ENCODE measurements around the gene MAGEH1.
"Not testable (repeated sequence)": the region's sequence is repeated elsewhere in the genome, so short reads cannot be mapped to it uniquely, and the experiment has no call there.

Gene MAGEH1

GRCh38 chrX:55451990-55452832 is at the start of gene MAGEH1:
Gene MAGEH1, plus strand, starts transcription at chrX:55452127. Its CDS starts 248 bp downstream, at chrX:55452375.
- peak within 1 kb of the TSS; percentile 57 for H3K9ac ChIP-seq (ENCODE audit: low read length)
- H3K4me1 ChIP-seq (ENCODE audit: control insufficient read depth, insufficient read depth, low read length), result peaks cover 5% of the 10 kb centered on the region
- H3K27ac ChIP-seq (ENCODE audit: low read depth, low read length), result peak within 1 kb of the TSS; percentile 78
- H3K4me3 ChIP-seq (ENCODE audit: low read length), result peak within 1 kb of the TSS; percentile 75
- no peaks in the 10 kb centered on the region for H3K36me3 ChIP-seq (ENCODE audit: control insufficient read depth, insufficient read depth, low read length)
- H3K27me3 ChIP-seq (ENCODE audit: control insufficient read depth, insufficient read depth, low read length), result no peaks in the 10 kb centered on the region

- not testable (repeated sequence) for H3K27ac ChIP-seq (ENCODE audit: low read depth, low read length); H3K27me3 ChIP-seq (ENCODE audit: control insufficient read depth, insufficient read depth, low read length)
These were observed 24.8 kb upstream of the MAGEH1 start for GRCh38 chrX:55427079-55427478.

GRCh38 chrX:55443468-55443867 is 8.5 kb upstream of the MAGEH1 start:
- H3K4me3 ChIP-seq (ENCODE audit: low read length); H3K36me3 ChIP-seq (ENCODE audit: control insufficient read depth, insufficient read depth, low read length); H3K27me3 ChIP-seq (ENCODE audit: control insufficient read depth, insufficient read depth, low read length); H3K4me1 ChIP-seq (ENCODE audit: control insufficient read depth, insufficient read depth, low read length); H3K9ac ChIP-seq (ENCODE audit: low read length); H3K27ac ChIP-seq (ENCODE audit: low read depth, low read length): not testable (repeated sequence)

More at GRCh38 chrX:55427079-55427478, 24.8 kb upstream of the MAGEH1 start:
- not testable (repeated sequence) for H3K9ac ChIP-seq (ENCODE audit: low read length); H3K36me3 ChIP-seq (ENCODE audit: control insufficient read depth, insufficient read depth, low read length); H3K4me1 ChIP-seq (ENCODE audit: control insufficient read depth, insufficient read depth, low read length); H3K4me3 ChIP-seq (ENCODE audit: low read length)

- H3K36me3 ChIP-seq (ENCODE audit: control insufficient read depth, insufficient read depth, low read length), result no peaks in the 10 kb centered on the region
- H3K27ac ChIP-seq (ENCODE audit: low read depth, low read length), result no peak overlapping the region
- no peak overlapping the region for H3K9ac ChIP-seq (ENCODE audit: low read length)
- H3K4me1 ChIP-seq (ENCODE audit: control insufficient read depth, insufficient read depth, low read length), result peaks cover 5% of the 10 kb centered on the region
- no peak overlapping the region for H3K4me3 ChIP-seq (ENCODE audit: low read length)
- H3K27me3 ChIP-seq (ENCODE audit: control insufficient read depth, insufficient read depth, low read length), result no peaks in the 10 kb centered on the region
These were observed 1.7 kb upstream of the MAGEH1 start for GRCh38 chrX:55450259-55450658.

GRCh38 chrX:55451141-55451540 is 786 bp upstream of the MAGEH1 start:
- Histone ChIP-seq H3K27ac (ENCODE audit: low read depth, low read length) (peak overlapping the region; percentile 75), H3K36me3 (ENCODE audit: control insufficient read depth, insufficient read depth, low read length) (no peaks in the 10 kb centered on the region), H3K9ac (ENCODE audit: low read length) (no peak overlapping the region), H3K4me1 (ENCODE audit: control insufficient read depth, insufficient read depth, low read length) (peaks cover 5% of the 10 kb centered on the region), H3K4me3 (ENCODE audit: low read length) (peak overlapping the region; percentile 75), H3K27me3 (ENCODE audit: control insufficient read depth, insufficient read depth, low read length) (no peaks in the 10 kb centered on the region)

- Histone ChIP-seq H3K4me1 (ENCODE audit: control insufficient read depth, insufficient read depth, low read length) (peaks cover 5% of the 10 kb centered on the region), H3K27ac (ENCODE audit: low read depth, low read length) (peak overlapping the region; percentile 75)
These were observed 319 bp upstream of the MAGEH1 start for GRCh38 chrX:55451626-55451989.

GRCh38 chrX:55452833-55453124 is 852 bp downstream of the MAGEH1 start:
- Histone ChIP-seq H3K36me3 (ENCODE audit: control insufficient read depth, insufficient read depth, low read length) (no peaks in the 10 kb centered on the region), H3K4me1 (ENCODE audit: control insufficient read depth, insufficient read depth, low read length) (peaks cover 5% of the 10 kb centered on the region), H3K9ac (ENCODE audit: low read length) (no peak overlapping the region), H3K4me3 (ENCODE audit: low read length) (peak overlapping the region; percentile 75), H3K27me3 (ENCODE audit: control insufficient read depth, insufficient read depth, low read length) (no peaks in the 10 kb centered on the region), H3K27ac (ENCODE audit: low read depth, low read length) (peak overlapping the region; percentile 1)

More at GRCh38 chrX:55451626-55451989, 319 bp upstream of the MAGEH1 start:
- no peaks in the 10 kb centered on the region for H3K27me3 ChIP-seq (ENCODE audit: control insufficient read depth, insufficient read depth, low read length)
- H3K4me3 ChIP-seq (ENCODE audit: low read length), result peak overlapping the region; percentile 75
- H3K36me3 ChIP-seq (ENCODE audit: control insufficient read depth, insufficient read depth, low read length), result no peaks in the 10 kb centered on the region
- no peak overlapping the region for H3K9ac ChIP-seq (ENCODE audit: low read length)

- not testable (repeated sequence) for H3K4me1 ChIP-seq (ENCODE audit: control insufficient read depth, insufficient read depth, low read length); H3K9ac ChIP-seq (ENCODE audit: low read length); H3K36me3 ChIP-seq (ENCODE audit: control insufficient read depth, insufficient read depth, low read length); H3K4me3 ChIP-seq (ENCODE audit: low read length); H3K27ac ChIP-seq (ENCODE audit: low read depth, low read length); H3K27me3 ChIP-seq (ENCODE audit: control insufficient read depth, insufficient read depth, low read length)
These were observed 3.8 kb downstream of the MAGEH1 start for GRCh38 chrX:55455708-55456107.

GRCh38 chrX:55459426-55459825 is 7.5 kb downstream of the MAGEH1 start:
- H3K36me3 ChIP-seq (ENCODE audit: control insufficient read depth, insufficient read depth, low read length), result not testable (repeated sequence)

GRCh38 chrX:55459926-55460325 is 8.0 kb downstream of the MAGEH1 start:
- H3K9ac ChIP-seq (ENCODE audit: low read length); H3K4me3 ChIP-seq (ENCODE audit: low read length); H3K4me1 ChIP-seq (ENCODE audit: control insufficient read depth, insufficient read depth, low read length); H3K27ac ChIP-seq (ENCODE audit: low read depth, low read length); H3K36me3 ChIP-seq (ENCODE audit: control insufficient read depth, insufficient read depth, low read length); H3K27me3 ChIP-seq (ENCODE audit: control insufficient read depth, insufficient read depth, low read length): not testable (repeated sequence)

More at GRCh38 chrX:55459426-55459825, 7.5 kb downstream of the MAGEH1 start:
- not testable (repeated sequence) for H3K4me3 ChIP-seq (ENCODE audit: low read length); H3K9ac ChIP-seq (ENCODE audit: low read length); H3K27me3 ChIP-seq (ENCODE audit: control insufficient read depth, insufficient read depth, low read length); H3K27ac ChIP-seq (ENCODE audit: low read depth, low read length); H3K4me1 ChIP-seq (ENCODE audit: control insufficient read depth, insufficient read depth, low read length)

- not testable (repeated sequence) for H3K4me3 ChIP-seq (ENCODE audit: low read length); H3K36me3 ChIP-seq (ENCODE audit: control insufficient read depth, insufficient read depth, low read length); H3K27me3 ChIP-seq (ENCODE audit: control insufficient read depth, insufficient read depth, low read length); H3K4me1 ChIP-seq (ENCODE audit: control insufficient read depth, insufficient read depth, low read length); H3K9ac ChIP-seq (ENCODE audit: low read length); H3K27ac ChIP-seq (ENCODE audit: low read depth, low read length)
These were observed 12.1 kb downstream of the MAGEH1 start for GRCh38 chrX:55464050-55464449.

- not testable (repeated sequence) for H3K4me3 ChIP-seq (ENCODE audit: low read length); H3K27ac ChIP-seq (ENCODE audit: low read depth, low read length); H3K9ac ChIP-seq (ENCODE audit: low read length); H3K4me1 ChIP-seq (ENCODE audit: control insufficient read depth, insufficient read depth, low read length); H3K27me3 ChIP-seq (ENCODE audit: control insufficient read depth, insufficient read depth, low read length); H3K36me3 ChIP-seq (ENCODE audit: control insufficient read depth, insufficient read depth, low read length)
These were observed 13.2 kb downstream of the MAGEH1 start for GRCh38 chrX:55465108-55465507.

- not testable (repeated sequence) for H3K27me3 ChIP-seq (ENCODE audit: control insufficient read depth, insufficient read depth, low read length); H3K4me1 ChIP-seq (ENCODE audit: control insufficient read depth, insufficient read depth, low read length); H3K9ac ChIP-seq (ENCODE audit: low read length); H3K27ac ChIP-seq (ENCODE audit: low read depth, low read length); H3K36me3 ChIP-seq (ENCODE audit: control insufficient read depth, insufficient read depth, low read length); H3K4me3 ChIP-seq (ENCODE audit: low read length)
These were observed 13.9 kb downstream of the MAGEH1 start for GRCh38 chrX:55465791-55466190.
